GM18867 (cell line): Measurements from ENCODE around the gene GRK6.

ENCODE experiments used
- ATAC-seq: cut with Tn5 transposase; IDR thresholded peaks from one replicate; pipeline ENCODE4 v1.9.1; 2021; ENCODE audit warnings: mild to moderate bottlenecking, moderate library complexity; ENCODE audit not compliant: unreplicated experiment

Gene GRK6

DNA sequence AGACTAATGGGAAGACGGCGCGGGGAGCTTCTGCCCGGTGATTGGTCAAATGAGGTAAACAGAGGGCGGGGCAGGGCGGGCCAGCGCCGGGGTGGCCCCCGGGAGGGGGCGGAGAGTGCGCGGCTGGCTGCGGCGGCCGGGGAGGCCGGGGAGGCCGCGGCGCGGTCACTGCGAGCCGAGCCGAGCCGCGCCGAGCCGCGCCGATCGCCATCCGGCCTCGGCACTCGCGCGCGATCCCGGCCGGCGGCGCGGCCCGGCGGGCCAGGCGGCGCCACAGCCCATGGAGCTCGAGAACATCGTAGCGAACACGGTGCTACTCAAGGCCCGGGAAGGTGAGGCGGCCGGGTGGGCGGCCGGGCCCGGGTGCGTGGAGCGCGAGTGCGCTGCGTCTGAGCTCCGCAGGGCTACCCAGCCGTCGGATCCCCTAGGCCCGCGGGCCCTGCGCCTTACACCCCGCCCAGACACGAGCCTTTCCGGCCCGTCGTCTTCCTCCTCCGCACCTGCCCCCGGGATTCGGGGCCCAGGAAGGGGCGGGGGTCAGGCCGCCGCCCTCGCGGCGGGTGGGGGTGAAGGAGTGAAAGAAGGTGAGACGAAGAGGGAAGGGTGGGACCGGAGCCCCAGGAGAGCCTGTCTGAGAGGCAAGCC is at the start of gene GRK6:
Gene GRK6 (plus strand): TSS at position 111 of the 645 bp plus-strand sequence. CDS start 170 bp downstream, at position 281.
- peak; percentile 12 for ATAC-seq

DNA sequence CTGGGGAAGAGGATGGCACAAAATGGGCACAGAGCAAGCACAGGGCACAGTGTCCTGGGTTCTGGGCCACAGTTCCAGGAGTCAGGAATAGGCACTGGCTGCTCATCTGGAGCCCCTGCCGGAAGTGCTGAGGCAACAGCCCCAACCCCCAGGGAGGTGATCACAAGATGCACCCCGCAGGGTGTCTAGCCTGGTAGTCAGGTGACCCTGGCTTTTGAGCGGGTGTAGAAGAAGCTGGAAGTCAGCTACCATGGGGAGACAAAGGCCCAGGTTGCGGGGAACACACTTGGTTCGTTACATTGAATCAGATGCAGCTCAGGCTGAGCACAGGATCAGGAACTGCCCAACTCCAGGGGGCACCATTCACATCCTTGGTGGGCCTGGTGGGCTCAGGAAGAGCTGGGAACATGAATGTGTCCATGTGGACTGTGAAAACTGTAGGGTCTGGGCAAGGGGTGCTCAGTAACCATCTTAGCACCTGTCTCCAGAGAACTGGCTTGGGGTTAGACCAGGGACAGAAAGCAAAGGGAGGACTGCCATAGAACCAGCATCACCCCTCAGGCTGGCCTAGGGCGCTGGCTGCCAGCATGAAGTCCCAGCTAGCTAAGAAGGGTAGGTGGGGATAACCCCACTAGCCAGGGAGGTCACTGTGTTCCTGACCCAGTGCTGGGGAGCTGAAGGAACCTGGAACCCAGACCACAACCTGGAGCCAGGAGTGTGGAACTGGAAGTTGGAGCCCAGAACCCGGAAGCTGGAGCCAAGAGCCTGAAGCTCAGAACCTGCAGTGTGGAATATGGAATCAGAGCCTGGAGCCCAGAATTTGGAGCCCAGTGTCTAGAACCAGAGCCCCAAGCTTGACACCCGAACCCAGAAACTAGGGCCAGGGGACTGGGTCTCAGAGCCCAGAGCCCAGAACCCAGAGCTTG is 48.4 kb upstream of the GRK6 start:
- ATAC-seq, result no peak

DNA sequence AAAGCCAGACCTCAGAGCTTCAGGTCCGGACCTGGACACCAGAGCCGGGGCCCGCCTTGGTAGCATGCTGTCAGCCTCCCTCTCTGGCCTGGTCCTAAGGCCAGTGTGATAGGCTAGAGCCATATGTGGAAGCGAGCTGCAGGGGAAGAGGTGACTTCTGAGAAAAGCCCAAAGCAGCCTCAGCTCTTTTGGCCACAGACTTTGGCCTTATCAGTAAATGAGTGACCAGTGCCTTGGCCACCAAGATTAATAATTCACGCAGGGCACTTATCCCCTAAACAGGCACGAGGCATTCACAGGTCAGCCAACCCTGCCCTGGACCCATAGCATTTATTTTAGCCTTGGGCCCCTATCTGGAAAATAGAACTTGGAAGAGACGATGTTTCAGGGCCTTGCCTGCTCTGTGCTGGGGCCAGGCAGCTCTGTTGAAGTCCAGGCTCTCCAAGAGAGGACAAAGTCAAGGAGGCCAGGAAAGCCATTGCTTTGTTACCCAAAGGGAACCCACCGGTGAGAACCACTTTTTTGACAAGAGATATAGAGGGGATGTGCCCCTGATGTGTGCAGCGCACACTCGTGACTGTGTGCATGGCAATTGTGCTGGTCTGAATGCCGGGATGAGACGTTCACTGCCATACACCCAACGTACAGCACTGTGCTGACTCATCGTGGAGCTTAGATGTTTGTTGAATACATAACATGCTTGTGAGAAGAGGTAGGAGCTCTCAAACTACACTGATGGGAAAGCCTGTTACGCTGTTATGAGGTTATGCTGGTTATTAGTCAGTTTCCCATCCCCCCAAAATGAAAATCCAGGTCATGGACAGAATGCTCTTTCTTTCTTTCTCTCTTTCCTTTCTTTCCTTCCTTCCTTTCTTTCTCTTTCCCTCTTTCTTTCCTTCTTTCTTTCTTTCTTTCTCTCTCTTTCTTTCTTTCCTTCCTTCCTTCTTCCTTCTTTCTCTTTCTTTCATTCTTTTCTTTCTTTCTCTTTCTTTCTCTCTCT is 47.3 kb upstream of the GRK6 start:
- ATAC-seq, result no peak

DNA sequence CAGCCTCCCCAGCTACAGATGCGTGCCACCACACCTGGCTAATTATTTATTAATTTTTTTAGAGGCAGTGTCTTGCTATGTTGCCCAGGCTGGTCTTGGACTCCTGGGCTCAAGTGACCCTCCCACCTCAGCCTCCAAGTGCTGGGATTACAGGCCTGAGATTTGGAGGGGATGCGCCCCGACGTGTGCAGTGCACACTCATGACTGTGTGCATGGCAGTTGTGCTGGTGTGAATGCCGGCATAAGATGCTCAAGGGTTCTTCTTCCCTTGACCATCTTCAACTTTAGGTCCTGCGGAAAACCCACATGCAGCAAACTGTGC is 45.7 kb upstream of the GRK6 start:
- no peak for ATAC-seq

DNA sequence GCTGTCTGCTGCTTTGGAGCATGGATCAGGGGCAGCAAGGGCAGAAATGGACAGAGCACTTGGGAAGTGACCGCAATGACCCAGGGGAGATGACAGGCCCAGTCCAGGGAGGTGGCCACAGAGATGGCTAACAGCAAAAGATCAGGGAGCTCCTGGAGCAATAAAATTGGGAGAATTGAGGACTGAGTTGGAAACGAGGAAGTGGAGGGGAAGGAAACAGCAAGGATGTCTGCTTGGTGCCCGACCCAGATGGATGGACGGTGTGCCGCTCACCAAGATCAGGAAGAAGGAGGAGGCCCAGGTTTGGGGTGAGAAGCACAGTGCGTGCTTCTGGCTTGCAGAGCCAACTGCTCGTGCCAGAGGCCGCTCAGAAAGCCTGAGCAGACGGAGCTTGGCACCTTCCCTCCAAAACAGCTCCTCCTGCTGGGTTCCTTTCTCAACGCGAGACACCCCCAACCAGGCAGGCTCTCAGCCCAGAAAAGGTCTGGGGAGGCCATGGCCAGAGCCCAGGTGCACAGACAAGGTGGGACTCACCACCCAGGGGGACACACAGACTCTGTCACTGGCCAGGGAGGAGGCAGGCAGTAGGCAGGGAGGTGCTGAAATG is 44.0 kb upstream of the GRK6 start:
- ATAC-seq, result no peak

DNA sequence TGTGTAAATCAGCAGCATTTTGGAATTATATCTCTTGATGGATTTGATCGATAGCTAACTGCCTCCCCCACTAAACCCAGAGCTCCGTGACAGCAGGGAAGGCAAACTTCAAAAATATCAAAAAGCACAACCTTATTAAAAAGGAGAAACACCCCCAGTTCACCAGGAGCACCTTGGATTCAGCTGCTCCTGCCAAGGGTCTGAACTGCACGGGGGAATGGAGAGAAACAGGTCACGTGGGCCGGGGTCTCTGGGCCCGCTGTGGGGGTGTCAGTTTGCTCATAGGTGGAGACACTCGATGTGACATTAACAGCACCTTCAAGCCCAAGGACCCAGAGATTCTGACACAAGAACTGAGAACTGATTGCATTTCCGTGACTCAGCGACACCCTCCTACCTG is 43.3 kb upstream of the GRK6 start:
- ATAC-seq, result no peak

DNA sequence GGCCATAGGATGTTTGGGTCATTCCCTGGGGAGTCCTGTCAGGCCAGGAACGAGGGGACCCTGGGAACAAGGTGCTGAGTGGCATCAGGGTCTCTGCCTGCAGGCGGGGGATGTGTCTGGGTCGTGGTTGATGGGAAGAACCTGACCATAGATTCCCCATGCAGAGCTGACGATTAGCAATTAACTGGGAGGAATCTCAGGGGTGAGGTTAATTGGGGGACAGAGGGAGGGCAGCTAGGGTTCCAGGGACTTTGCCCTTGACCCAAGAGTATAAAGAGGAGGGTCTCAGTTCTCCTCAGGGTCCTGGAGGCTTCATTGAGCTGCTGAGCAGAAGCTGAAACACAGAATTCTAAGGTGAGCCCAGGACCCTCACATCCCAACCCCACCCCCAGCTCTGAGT is 42.3 kb upstream of the GRK6 start, which contains the start of gene SLC34A1:
Gene SLC34A1 (plus strand): TSS at position 301 of the 400 bp plus-strand sequence. CDS start 1,308 bp downstream, outside the sequence.
- no peak for ATAC-seq

DNA sequence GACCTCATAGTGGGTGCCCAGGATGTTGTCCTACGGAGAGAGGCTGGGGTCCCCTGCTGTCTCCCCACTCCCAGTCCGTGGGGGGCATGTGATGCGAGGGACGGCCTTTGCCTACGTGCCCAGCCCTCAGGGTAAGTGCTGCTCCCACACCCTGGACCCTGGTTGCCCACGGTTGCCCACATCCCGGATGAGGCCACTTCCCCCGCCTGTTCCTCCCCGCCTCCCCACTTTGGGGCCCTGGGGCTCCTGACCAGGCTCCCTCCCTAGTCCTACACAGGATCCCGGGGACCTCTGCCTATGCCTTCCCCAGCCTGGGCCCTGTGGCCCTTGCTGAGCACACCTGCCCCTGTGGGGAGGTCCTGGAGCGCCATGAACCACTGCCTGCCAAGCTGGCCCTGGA is 40.8 kb upstream of the GRK6 start:
- no peak for ATAC-seq

DNA sequence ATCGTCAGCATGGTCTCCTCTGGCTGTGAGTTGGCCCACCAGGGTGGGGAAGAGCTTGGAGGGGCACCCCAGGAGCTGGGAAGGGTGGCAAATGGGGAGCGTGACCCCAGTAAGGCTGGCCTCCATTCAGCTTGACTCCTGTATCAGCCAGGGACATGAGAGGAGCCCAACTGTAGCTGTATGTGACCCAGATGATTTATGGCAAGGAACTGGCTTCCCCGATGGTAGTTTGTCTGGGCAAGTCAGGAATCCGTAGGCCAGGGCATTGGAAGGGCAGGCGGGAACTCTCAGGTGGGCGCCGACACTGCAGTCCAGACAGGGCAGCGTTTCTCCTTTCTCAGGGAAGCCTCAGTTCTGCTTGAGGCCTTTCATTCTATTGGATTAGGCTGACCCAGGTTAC is 39.9 kb upstream of the GRK6 start:
- ATAC-seq, result no peak

DNA sequence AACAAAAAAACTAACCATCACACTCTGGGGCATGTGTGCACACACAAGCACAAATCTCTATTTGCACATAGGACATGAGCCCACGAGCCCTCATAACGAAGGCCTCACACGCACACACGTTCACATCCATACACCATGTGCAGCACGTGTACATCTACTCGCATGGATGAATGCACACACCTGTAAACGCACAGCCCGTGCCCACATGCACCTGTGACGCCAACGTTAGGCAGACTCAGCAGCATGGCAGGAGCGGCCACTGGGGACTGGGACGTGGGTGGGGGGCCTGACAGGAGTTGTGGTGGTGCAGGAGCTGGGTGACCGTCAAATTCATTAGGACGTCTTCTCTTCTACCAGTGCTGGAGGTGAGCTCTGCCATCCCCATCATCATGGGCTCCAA is 39.1 kb upstream of the GRK6 start:
- ATAC-seq, result no peak

DNA sequence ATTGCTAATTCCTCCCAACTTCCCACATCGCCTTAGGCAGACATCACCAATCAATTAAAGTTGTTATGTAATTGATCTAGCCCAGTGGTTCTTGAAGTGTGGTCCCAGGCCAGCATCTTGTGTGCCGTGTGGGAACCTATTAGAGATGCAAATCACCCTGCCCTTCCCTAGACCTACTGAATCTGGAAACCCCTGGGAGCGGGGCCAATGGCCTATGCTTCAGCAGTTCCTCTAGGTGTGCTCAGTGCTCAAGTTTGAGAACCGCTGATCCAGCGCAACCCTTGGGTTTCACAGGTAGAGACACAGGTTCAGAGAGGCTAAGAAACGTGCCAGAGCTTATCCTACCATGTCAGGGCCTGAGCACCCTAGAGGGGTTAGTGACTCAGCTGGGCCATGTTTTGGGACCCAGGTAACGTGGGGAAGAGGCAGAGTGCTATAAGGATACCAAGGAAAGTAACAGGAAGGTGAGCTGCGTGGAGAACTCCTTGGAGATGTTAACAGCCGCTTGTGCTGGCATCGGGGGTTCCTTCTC is 37.9 kb upstream of the GRK6 start:
- no peak for ATAC-seq

DNA sequence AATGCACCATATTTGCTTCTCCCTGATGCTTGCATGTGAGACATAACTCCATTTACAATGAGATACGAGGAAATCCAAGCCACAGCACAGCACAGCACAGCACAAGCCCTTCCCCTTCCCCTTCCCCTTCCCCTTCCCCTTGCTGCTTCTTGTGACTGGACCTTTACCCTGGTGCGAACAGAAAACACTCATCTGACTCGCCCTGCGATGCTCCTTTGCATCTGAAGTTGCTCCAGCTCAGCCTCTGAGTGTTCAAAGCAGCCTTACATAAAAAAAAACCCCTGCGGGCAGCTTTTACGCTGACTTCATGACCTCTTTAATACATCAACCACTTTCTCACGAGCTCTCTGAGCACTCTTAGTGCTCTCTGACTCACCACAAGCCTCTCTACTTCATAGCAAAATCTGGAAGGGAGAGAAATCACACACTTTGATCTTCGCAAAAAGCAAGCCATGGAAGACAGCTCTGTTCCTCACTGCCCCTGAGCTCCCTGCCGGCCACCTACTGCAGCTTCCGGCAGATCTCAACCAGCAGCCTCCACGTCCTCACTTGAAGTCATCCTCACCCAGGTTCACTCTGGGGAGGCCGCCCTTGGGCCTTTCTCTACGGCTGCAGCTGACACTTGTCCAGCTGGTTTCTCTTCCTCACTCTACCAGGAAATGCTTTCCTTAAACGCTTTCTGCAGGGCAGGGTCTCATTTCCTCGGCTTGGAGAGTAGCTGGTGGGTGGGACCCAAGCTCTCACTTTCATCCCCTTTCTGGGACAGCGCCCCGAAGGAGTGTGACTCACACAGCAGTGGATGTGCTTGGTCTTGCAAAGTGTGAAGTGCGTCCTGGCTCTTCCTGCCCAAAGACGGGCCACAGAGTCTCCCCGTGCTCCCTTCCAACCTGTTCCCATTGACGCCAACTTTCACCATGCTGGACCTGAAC is 37.0 kb upstream of the GRK6 start:
- ATAC-seq, result peak; percentile 58

DNA sequence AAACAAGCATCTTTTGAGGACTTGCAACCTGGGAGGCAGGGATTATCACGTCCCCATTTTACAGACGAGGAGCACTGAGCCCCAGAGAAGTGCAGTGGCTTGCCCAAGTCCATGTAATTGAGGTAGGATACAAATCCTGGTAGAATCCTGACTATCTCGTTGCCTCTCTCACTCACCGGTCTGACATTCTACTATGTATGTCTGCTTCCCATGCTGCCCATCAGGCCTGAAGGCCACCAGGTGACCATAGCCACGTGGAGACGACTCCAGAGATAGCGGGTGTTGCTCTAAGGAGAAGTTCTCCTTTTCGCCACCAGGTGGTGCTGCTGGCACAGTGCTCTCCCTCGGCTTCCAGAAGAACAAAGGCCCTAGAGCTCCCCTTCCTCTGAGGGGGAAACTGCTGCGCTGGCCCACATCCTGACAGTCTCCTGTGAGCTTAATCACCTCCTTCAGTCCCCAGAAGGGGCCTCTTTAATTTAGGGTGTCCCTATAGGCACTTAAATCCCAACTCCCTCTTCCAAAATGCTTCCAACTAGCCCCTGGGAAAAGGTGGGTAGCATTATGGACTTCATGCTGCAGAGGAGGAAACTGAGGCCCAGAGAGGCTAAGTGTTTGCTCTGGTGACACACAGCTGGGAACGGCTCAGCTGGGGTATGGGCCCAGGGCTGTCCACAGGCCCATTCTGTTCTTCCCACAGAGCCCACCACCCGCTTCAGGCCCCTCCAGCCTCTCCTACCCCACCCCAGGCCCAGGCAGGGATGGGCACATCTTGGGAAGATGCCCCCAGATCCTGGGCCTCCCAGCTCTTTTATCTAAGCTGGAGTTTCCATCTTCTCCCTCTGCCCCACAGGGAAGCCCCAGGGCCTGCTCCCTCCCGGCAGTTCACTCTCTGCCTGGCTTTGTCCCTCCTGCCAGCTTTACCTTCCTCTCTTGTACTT is 35.8 kb upstream of the GRK6 start:
- ATAC-seq, result peak; percentile 42

DNA sequence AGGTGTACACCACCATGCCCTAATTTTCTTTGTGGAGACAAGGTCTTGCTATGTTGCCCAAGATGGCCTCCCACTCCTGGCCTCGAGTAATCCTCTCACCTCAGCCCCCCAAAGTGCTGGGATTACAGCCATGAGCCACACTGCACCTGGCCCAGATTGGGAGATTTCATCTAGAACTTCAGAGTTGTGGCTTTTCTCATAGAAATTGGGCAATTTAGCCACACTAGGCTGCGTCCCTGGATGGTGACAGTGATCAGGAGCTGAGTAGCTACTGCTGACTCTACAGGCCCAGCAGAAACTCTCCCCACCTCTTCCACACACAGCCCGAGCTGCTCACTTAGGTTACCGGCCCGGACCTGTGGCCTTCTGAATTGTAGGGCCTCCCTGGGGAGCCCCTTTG is 33.7 kb upstream of the GRK6 start:
- no peak for ATAC-seq

DNA sequence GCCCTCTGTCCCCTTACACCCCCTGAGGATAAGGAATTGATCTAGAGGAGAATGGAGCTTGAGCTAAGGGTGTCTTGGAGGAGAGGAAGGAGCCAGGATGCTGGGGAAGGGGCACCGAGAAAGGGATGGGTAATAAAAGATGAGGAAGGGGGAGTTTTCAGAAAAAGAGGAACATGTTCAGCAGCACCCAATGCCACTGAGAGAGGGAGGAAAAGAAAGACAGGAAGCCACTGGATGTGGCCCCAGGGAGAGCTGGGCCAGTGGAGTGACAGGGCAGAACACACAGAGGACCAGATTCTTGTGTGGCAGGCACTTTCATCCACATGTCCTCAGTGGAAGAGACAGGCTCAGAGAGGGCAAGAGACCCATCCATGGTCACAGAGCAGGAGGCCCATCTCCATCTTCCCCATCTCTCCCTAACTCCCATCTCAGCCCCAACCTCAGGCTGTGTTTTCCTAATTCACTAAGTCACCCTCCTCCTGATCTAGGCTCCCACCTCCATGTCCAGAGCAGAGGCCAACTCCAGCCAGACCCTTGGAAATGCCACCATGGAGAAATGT is 33.2 kb upstream of the GRK6 start:
- no peak for ATAC-seq

DNA sequence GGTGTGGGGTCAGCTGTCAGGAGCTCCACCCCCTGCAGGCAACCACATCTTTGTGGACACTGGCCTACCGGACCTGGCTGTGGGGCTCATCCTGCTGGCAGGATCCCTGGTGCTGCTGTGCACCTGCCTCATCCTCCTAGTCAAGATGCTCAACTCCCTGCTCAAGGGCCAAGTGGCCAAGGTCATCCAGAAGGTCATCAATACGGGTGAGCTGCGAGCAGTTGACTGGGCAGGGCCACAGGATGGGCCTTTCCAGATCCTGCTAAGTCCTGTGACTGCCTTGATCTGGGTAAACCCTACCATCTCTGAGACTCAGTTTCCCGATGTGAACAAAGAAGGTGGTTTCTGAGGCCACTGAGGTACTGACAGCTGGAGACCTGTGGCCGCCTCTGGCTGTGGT is 32.5 kb upstream of the GRK6 start:
- no peak for ATAC-seq

DNA sequence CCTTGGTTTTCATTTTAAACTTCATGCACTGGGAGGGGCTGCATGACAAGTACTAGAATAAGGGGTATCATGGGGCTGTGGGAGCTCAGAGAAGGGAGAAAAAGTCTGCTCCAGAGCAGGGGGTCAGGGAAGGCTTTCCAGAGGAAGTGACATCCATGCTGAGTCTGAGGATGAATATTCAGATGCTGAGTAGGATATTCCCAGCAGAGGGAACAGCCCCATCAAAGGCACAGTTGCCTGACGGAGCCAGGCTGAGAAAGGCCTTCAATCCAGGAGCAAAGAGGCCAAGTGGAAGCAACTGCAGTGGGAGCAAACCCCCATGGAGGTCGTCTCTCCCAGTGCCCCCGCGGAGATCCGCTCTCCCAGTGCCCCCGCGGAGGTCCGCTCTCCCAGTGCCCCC is 30.4 kb upstream of the GRK6 start:
- no peak for ATAC-seq

DNA sequence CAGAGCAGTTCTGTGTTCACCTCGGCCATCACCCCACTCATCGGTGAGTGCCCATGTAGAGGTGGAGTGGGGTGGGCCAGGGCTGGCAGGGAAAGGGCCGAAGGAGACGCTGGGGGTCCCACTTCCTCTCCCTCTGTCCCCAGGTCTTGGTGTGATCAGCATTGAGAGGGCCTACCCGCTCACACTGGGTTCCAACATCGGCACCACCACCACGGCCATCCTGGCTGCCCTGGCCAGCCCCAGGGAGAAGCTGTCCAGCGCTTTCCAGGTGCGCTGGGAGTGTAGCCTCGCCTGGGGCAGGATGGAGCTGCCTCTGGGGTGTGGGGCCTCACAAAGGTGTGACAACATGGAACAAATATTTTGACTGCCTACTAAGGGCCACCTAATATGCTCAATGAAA is 29.7 kb upstream of the GRK6 start:
- no peak for ATAC-seq
